Activated naive CD8-positive, alpha-beta T cell treated with anti-CD3 and anti-CD28 coated beads, Interleukin-2, amount 50 U/mL, for 24 hours (primary cell): ENCODE measurements around the gene CYP2C19.
"Not testable (repeated sequence)": the region's sequence is repeated elsewhere in the genome, so short reads cannot be mapped to it uniquely, and the experiment has no call there.

ENCODE experiments used
- ATAC-seq: fragments of 150-1000 bp; cut with Tn5 transposase; one replicate; pipeline ENCODE4 v1.10.0; 2021
- DNase-seq: peaks from one replicate; pipeline ENCODE4 v3.0.0; 2021
- H3K27ac Mint-ChIP-seq: one replicate; pipeline ENCODE4 v1.8.0; 2021; ENCODE audit warnings: mild to moderate bottlenecking, mixed read lengths
- H3K27me3 Mint-ChIP-seq: one replicate; pipeline ENCODE4 v1.8.0; 2021; ENCODE audit warnings: mixed read lengths
- H3K36me3 Mint-ChIP-seq: one replicate; pipeline ENCODE4 v1.8.0; 2021; ENCODE audit warnings: low read depth, mixed read lengths
- H3K4me1 Mint-ChIP-seq: one replicate; pipeline ENCODE4 v1.8.0; 2021; ENCODE audit warnings: mixed read lengths
- H3K4me3 Mint-ChIP-seq: one replicate; pipeline ENCODE4 v1.8.0; 2021; ENCODE audit warnings: mild to moderate bottlenecking, moderate library complexity, mixed read lengths
- H3K9me3 Mint-ChIP-seq: one replicate; pipeline ENCODE4 v1.8.0; 2021; ENCODE audit warnings: mixed read lengths

CYP2C19 gene

GRCh38 chr10:94846204-94846603, 83.7 kb downstream of the CYP2C19 start:
- Mint-ChIP-seq H3K4me3 (no peak overlapping the region), H3K9me3 (no peaks in the 10 kb centered on the region), H3K36me3 (no peaks in the 10 kb centered on the region), H3K27ac (no peak overlapping the region), H3K4me1 (no peaks in the 10 kb centered on the region), H3K27me3 (no peaks in the 10 kb centered on the region)
- no peak for ATAC-seq
- DNase-seq: no peak

GRCh38 chr10:94850766-94851165, 88.3 kb downstream of the CYP2C19 start:
- Mint-ChIP-seq H3K27me3 (no peaks in the 10 kb centered on the region), H3K4me3 (no peak overlapping the region), H3K27ac (no peak overlapping the region), H3K4me1 (no peaks in the 10 kb centered on the region), H3K36me3 (no peaks in the 10 kb centered on the region), H3K9me3 (no peaks in the 10 kb centered on the region)
- no peak for ATAC-seq
- no peak for DNase-seq

DNA sequence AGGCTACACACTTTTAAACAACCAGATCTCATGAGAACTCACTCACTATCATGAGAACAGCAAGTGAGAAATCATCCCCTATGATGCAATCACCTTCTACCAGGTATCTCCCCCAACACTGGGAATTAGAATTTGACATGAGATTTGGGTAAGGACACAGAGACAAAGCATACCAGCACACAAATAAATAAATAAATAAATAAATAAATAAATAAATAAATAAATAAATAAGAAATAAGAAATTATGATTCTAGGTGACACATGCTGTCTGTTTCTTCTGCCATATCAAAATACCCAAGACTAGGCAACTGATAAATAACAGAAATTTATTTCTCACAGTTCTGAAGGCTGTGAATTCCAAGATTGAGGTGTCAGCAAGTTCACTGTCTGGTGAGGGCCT, 88.8 kb downstream of the CYP2C19 start:
- no peaks in the 10 kb centered on the region for H3K27me3 Mint-ChIP-seq
- no peak overlapping the region for H3K27ac Mint-ChIP-seq
- H3K9me3 Mint-ChIP-seq: no peaks in the 10 kb centered on the region
- H3K4me3 Mint-ChIP-seq: no peak overlapping the region
- no peaks in the 10 kb centered on the region for H3K36me3 Mint-ChIP-seq
- H3K4me1 Mint-ChIP-seq: no peaks in the 10 kb centered on the region
- no peak for ATAC-seq
- no peak for DNase-seq

- Mint-ChIP-seq H3K9me3 (peaks cover 5% of the 10 kb centered on the region), H3K4me1 (no peaks in the 10 kb centered on the region), H3K4me3 (no peak overlapping the region), H3K36me3 (no peaks in the 10 kb centered on the region), H3K27me3 (no peaks in the 10 kb centered on the region), H3K27ac (no peak overlapping the region)
- no peak for ATAC-seq
- no peak for DNase-seq
Measured at GRCh38 chr10:94852438-94852837, 90.0 kb downstream of the CYP2C19 start.

- Mint-ChIP-seq H3K36me3 (no peaks in the 10 kb centered on the region), H3K4me3 (no peak overlapping the region), H3K27me3 (no peaks in the 10 kb centered on the region), H3K27ac (no peak overlapping the region), H3K9me3 (peaks cover 7% of the 10 kb centered on the region), H3K4me1 (no peaks in the 10 kb centered on the region)
- DNase-seq (no peak), ATAC-seq (no peak)
Measured at GRCh38 chr10:94853065-94853464, 90.6 kb downstream of the CYP2C19 start.

GRCh38 chr10:94858005-94858404, 95.5 kb downstream of the CYP2C19 start:
- no peaks in the 10 kb centered on the region for H3K36me3 Mint-ChIP-seq
- H3K4me3 Mint-ChIP-seq: no peak overlapping the region
- peaks cover 17% of the 10 kb centered on the region for H3K9me3 Mint-ChIP-seq
- H3K27me3 Mint-ChIP-seq: no peaks in the 10 kb centered on the region
- ATAC-seq: no peak
- H3K4me1 Mint-ChIP-seq: no peaks in the 10 kb centered on the region
- H3K27ac Mint-ChIP-seq: no peak overlapping the region
- no peak for DNase-seq

DNA sequence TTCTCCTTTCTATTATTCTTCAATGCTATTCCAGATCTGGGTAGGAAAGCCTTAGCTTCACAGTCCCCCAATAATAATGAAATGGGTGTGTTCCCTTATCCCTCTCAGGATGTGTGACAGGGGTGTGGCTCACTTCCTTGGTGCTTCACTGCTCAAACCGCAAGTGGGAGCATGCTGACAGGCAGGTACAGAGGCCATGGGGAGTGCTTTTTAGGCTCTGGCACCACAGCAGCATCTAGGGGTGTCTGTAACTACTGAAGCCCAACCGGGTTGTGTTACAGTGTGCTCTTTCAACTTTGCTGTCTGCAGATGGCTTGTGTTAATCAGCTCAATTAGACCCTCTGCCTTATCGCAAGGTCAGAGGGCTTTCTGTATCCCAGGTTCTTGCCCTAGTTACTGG, 96.6 kb downstream of the CYP2C19 start:
- H3K27me3 Mint-ChIP-seq: no peaks in the 10 kb centered on the region
- H3K4me3 Mint-ChIP-seq: no peak overlapping the region

DNA sequence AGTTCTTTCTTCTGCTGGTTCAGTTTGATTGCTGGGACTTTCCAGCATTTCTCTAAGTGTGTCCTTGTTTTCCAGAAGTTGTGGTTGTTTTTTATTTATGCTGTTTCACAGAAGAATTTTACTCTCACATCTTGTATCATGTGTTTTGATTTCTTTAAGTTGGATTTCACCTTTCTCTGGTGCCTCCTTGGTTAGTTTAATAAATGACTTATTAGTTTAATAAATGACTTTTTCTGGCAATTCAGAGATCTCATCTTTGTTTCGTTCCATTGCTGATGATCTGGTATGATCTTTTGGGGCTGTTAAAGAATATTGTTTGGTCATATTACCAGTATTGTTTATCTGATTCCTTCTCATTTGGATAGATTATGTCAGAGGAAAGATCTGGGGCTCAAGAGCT, 116.2 kb downstream of the CYP2C19 start:
- no peaks in the 10 kb centered on the region for H3K36me3 Mint-ChIP-seq
- no peaks in the 10 kb centered on the region for H3K4me1 Mint-ChIP-seq
- DNase-seq: no peak
- no peak for ATAC-seq
- H3K9me3 Mint-ChIP-seq: peaks cover 9% of the 10 kb centered on the region
- no peak overlapping the region for H3K27ac Mint-ChIP-seq
- no peak overlapping the region for H3K4me3 Mint-ChIP-seq
- H3K27me3 Mint-ChIP-seq: no peaks in the 10 kb centered on the region

More for the DNA sequence above, 96.6 kb downstream of the CYP2C19 start:
- DNase-seq (no peak), ATAC-seq (no peak)
- Mint-ChIP-seq H3K27ac (no peak overlapping the region), H3K9me3 (peaks cover 25% of the 10 kb centered on the region), H3K36me3 (no peaks in the 10 kb centered on the region), H3K4me1 (no peaks in the 10 kb centered on the region)

GRCh38 chr10:94879214-94879613, 116.7 kb downstream of the CYP2C19 start:
- Mint-ChIP-seq H3K27ac (no peak overlapping the region), H3K9me3 (peaks cover 9% of the 10 kb centered on the region), H3K4me3 (no peak overlapping the region), H3K36me3 (no peaks in the 10 kb centered on the region), H3K27me3 (no peaks in the 10 kb centered on the region), H3K4me1 (no peaks in the 10 kb centered on the region)
- ATAC-seq: no peak
- no peak for DNase-seq

DNA sequence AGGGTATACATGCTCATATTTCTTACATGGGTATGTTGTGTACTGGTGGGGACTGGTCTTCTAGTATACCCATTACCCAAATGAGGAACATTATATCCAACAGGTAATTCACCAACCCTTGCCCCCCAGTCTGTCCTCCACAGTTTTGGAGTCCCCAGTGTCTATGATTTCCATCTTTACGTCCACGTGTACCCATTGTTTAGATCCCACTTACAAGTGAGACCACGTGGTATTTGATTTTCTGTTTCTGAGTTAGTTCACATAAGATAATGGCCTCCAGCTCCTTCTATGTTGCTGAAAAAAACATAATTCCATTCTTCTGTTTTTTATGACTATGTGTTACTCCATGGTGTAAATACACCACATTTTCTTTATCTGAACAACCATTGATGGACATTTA, 126.6 kb downstream of the CYP2C19 start:
- DNase-seq (no peak), ATAC-seq (no peak)
- Mint-ChIP-seq H3K4me1 (no peaks in the 10 kb centered on the region), H3K27ac (no peak overlapping the region), H3K27me3 (no peaks in the 10 kb centered on the region), H3K9me3 (peaks cover 4% of the 10 kb centered on the region), H3K4me3 (no peak overlapping the region), H3K36me3 (no peaks in the 10 kb centered on the region)

GRCh38 chr10:94890264-94891022, 128.0 kb downstream of the CYP2C19 start:
- H3K9me3 Mint-ChIP-seq: peaks cover 4% of the 10 kb centered on the region
- no peaks in the 10 kb centered on the region for H3K4me1 Mint-ChIP-seq
- no peaks in the 10 kb centered on the region for H3K36me3 Mint-ChIP-seq
- ATAC-seq: no peak
- H3K27ac Mint-ChIP-seq: no peak overlapping the region
- no peak for DNase-seq
- no peak overlapping the region for H3K4me3 Mint-ChIP-seq
- H3K27me3 Mint-ChIP-seq: no peaks in the 10 kb centered on the region

DNA sequence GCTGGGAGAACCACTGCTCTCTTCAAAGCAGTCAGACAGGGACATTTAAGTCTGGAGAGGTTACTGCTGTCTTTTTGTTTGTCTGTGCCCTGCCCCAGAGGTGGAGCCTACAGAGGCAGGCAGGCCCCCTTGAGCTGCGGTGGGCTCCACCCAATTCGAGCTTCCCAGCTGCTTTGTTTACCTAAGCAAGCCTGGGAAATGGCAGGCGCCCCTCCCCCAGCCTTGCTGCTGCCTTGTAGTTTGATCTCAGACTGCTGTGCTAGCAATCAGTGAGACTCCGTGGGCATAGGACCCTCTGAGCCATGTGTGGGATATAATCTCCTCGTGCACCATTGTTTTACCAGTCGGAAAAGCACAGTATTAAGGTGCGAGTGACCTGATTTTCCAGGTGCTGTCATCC, 135.9 kb downstream of the CYP2C19 start:
- not testable (repeated sequence) for H3K9me3 Mint-ChIP-seq, H3K4me1 Mint-ChIP-seq, H3K4me3 Mint-ChIP-seq, H3K27me3 Mint-ChIP-seq, H3K27ac Mint-ChIP-seq, ATAC-seq, DNase-seq, H3K36me3 Mint-ChIP-seq

DNA sequence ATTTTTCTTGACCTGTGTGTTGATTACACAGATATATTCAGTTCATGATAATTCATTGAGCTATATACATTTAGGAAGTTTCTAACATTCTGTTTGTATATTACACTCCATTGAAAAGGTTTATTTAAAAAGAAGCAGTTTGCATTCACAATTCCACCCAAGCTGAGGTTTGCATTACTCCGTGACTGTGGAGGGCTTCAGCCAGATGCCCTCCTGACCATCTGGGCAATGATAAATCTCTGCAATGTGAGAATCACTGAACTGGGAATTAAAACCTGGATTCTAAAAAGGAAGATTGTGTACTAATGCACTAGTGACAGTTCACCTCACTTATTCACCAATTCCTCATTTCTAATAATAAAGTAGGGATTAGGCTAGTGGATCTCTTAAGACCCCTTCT, 139.6 kb downstream of the CYP2C19 start:
- Mint-ChIP-seq H3K4me1 (no peaks in the 10 kb centered on the region), H3K9me3 (no peaks in the 10 kb centered on the region), H3K4me3 (no peak overlapping the region), H3K27me3 (no peaks in the 10 kb centered on the region), H3K36me3 (no peaks in the 10 kb centered on the region), H3K27ac (no peak overlapping the region)
- DNase-seq: no peak
- ATAC-seq: no peak

DNA sequence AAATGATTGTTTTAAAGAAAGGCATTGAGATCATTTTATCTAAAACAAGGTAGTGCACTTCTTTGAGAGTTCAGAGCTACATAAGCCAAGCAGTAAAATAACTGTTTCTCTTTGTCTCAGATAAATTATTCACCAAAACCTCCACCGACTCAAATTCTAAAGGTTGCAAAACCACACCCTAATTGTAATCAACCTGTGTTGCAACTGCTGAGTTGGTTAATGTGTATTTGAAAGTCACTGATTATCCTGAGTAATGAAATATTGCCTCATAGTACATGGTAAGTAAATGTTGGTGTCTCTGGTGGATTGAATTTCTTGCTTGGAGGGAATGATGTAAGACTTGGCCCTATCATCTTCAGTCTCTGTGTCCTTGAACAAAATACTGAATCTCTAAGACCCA, 140.1 kb downstream of the CYP2C19 start:
- H3K9me3 Mint-ChIP-seq: no peaks in the 10 kb centered on the region

More for the DNA sequence above, 140.1 kb downstream of the CYP2C19 start:
- no peaks in the 10 kb centered on the region for H3K4me1 Mint-ChIP-seq
- no peak overlapping the region for H3K27ac Mint-ChIP-seq
- DNase-seq (no peak), ATAC-seq (no peak)
- H3K36me3 Mint-ChIP-seq: no peaks in the 10 kb centered on the region
- H3K27me3 Mint-ChIP-seq: no peaks in the 10 kb centered on the region
- H3K4me3 Mint-ChIP-seq: no peak overlapping the region
